ENCODE results near the gene CFAP157.

The CFAP157 gene

DNA sequence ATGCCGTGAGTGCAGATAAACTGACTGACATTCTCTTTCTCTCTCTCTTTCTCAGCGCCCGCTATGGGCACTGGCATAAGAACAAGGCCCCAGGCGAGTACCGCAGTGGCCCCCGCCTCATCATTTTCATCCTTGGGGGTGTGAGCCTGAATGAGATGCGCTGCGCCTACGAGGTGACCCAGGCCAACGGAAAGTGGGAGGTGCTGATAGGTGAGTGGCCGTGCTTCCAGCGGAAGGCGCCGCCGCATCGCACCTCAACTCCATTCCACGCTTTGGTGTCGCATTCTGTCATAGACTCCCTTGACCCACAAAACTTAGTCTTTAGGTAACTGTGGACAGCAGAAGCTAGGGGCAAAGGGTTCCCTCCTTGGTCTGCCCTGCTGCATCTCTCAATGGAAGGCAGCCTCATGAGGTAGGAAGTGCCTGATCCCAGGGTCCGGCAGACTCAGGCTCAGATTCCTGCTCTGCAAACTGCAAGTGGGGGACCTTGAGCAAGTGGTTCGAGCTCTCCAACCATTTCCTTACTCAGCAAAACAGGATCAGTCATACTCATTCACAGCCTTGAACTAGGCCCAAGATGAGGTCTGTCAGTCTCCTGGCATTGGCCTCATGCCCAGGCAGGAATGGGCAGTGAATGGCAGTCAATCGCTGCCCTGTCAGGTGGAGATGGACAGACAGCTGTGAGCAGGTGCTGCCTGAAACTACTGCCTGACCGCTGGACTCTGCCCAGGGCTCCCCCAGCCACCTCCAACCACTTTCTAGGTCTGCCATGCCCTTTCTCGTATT lies 24.2 kb upstream of the CFAP157 start:
- no peaks in the 10 kb centered on the region for H3K9me3 Mint-ChIP-seq
- no peak overlapping the region for H3K4me3 Mint-ChIP-seq
- no peak overlapping the region for H3K27ac Mint-ChIP-seq
- H3K4me1 Mint-ChIP-seq (ENCODE audit: low read depth in 2 of 2): peaks cover 0 to 1% of the 10 kb centered on the region in 2 donors
- DNase-seq (no peak), ATAC-seq (replicated peaks) (no peak)
- H3K36me3 Mint-ChIP-seq (ENCODE audit: insufficient read depth): no peaks in the 10 kb centered on the region
- peaks cover 7 to 25% of the 10 kb centered on the region in 2 donors for H3K27me3 Mint-ChIP-seq

GRCh38 chr9:127683723-127684122 lies 23.1 kb upstream of the CFAP157 start:
- DNase-seq (no peak), ATAC-seq (replicated peaks) (no peak)
- H3K4me1 Mint-ChIP-seq (ENCODE audit: low read depth in 2 of 2): peaks cover 0 to 1% of the 10 kb centered on the region in 2 donors
- H3K27me3 Mint-ChIP-seq: peaks cover 5 to 21% of the 10 kb centered on the region in 2 donors
- no peak overlapping the region for H3K4me3 Mint-ChIP-seq
- no peaks in the 10 kb centered on the region for H3K36me3 Mint-ChIP-seq (ENCODE audit: insufficient read depth)
- no peaks in the 10 kb centered on the region for H3K9me3 Mint-ChIP-seq
- no peak overlapping the region for H3K27ac Mint-ChIP-seq

DNA sequence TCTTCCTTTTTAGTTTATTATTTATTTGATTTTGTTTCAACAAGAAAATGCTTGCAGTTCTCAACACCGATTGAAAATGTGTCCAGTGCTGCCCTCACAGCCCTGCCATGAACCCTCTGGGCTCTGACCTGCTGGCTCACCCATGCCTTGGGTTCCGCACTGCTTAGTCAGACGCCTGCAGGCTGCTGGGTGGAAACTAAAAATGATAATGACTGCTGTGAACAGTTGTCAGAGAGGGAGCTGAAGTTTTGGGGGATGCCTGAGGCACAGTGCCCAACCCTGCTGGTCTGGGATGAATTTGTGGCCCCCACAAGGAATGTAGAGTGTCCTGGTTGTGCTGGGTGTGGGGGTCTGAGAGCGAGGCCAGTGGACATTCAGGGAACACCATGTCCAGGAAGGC lies 22.2 kb upstream of the CFAP157 start:
- ATAC-seq (replicated peaks): no peak
- Mint-ChIP-seq H3K9me3 (no peaks in the 10 kb centered on the region), H3K4me3 (no peak overlapping the region), H3K4me1 (ENCODE audit: low read depth in 2 of 2) (peaks cover 0 to 1% of the 10 kb centered on the region in 2 donors), H3K36me3 (ENCODE audit: insufficient read depth) (no peaks in the 10 kb centered on the region), H3K27ac (peak overlapping the region in 1 of 2 donors; percentile 18), H3K27me3 (peaks cover 0 to 12% of the 10 kb centered on the region in 2 donors)
- DNase-seq: no peak

- DNase-seq (no peak), ATAC-seq (replicated peaks) (no peak)
- Mint-ChIP-seq H3K4me1 (ENCODE audit: low read depth in 2 of 2) (peaks cover 0 to under 1% of the 10 kb centered on the region in 2 donors), H3K36me3 (ENCODE audit: insufficient read depth) (no peaks in the 10 kb centered on the region), H3K27me3 (no peaks in the 10 kb centered on the region), H3K27ac (no peak overlapping the region), H3K9me3 (no peaks in the 10 kb centered on the region), H3K4me3 (no peak overlapping the region)
These were observed 20.1 kb upstream of the CFAP157 start for GRCh38 chr9:127686461-127687393.

GRCh38 chr9:127689329-127690000 lies 17.3 kb upstream of the CFAP157 start:
- Mint-ChIP-seq H3K4me3 (no peak overlapping the region), H3K36me3 (ENCODE audit: insufficient read depth) (peaks cover 5% of the 10 kb centered on the region), H3K4me1 (ENCODE audit: low read depth in 2 of 2) (no peaks in the 10 kb centered on the region), H3K27me3 (no peaks in the 10 kb centered on the region), H3K9me3 (no peaks in the 10 kb centered on the region), H3K27ac (no peak overlapping the region)
- no peak for DNase-seq
- no peak for ATAC-seq (replicated peaks)

GRCh38 chr9:127690735-127691134 lies 16.1 kb upstream of the CFAP157 start:
- Mint-ChIP-seq H3K4me3 (no peak overlapping the region), H3K9me3 (no peaks in the 10 kb centered on the region), H3K4me1 (ENCODE audit: low read depth in 2 of 2) (no peaks in the 10 kb centered on the region), H3K27me3 (no peaks in the 10 kb centered on the region), H3K36me3 (ENCODE audit: insufficient read depth) (peaks cover 5% of the 10 kb centered on the region), H3K27ac (no peak overlapping the region)
- no peak for ATAC-seq (replicated peaks)
- DNase-seq: no peak

DNA sequence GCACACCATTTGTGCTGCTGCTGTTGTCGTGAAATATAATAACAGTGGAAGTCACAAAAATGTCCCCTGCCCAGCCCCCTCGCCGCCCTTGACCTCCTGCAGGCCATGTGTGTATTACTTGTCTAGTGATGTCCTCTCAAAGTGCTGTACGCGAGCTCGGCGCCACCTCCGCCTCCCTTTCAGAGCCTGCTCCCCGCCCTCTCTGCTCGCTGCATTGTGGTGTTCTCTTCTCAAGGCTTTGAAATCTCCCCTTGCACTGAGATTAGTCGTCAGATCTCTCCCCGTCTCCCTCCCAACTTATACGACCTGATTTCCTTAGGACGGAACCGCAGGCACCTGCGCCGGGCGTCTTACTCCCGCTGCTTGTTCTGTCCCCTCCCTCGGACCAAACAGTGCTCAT lies 14.7 kb upstream of the CFAP157 start:
- Mint-ChIP-seq H3K27me3 (no peaks in the 10 kb centered on the region), H3K4me3 (no peak overlapping the region), H3K4me1 (ENCODE audit: low read depth in 2 of 2) (no peaks in the 10 kb centered on the region), H3K9me3 (no peaks in the 10 kb centered on the region), H3K36me3 (ENCODE audit: insufficient read depth) (peaks cover 5% of the 10 kb centered on the region), H3K27ac (peak overlapping the region in 1 of 2 donors; percentile 30)
- no peak for ATAC-seq (replicated peaks)
- DNase-seq: no peak

DNA sequence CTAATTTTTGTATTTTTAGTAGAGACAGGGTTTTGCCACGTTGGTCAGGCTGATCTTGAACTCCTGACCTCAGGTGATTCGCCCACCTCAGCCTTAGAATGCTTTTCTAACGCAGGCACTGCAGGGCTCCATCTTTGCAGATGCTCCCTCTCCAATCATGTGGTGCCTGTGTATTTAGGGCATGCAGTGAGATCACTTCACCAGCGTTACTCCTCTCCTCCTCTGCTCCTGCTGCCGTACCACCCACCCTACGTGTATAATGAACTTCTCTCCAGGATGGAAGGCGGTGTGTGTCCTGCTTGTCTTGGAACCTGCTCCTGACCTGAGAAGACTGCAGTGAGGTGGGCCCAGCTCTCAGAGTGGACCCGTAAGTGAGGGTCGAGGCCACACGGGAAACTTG lies 13.6 kb upstream of the CFAP157 start:
- H3K27me3 Mint-ChIP-seq: no peaks in the 10 kb centered on the region
- no peaks in the 10 kb centered on the region for H3K4me1 Mint-ChIP-seq (ENCODE audit: low read depth in 2 of 2)
- H3K4me3 Mint-ChIP-seq: no peak overlapping the region

DNA sequence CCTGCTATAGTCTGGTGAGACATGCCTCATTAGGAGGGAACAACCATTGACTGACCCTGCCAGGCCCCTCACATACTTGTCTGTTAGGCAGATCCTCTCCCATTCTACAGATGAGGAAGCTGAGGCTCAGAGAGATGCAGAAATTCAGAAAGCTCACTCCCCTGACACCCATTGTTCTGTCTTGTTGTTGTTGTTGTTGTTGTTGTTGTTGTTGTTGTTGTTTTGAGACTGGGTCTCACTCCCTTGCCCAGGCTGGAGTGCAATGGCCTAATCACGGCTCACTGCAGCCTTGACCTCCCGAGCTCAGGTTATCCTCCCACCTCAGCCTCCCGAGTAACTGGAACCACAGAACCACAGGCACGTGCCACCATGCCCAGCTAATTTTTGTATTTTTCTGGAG lies 13.1 kb upstream of the CFAP157 start:
- peaks cover 5% of the 10 kb centered on the region for H3K36me3 Mint-ChIP-seq (ENCODE audit: insufficient read depth)
- DNase-seq (no peak), ATAC-seq (replicated peaks) (no peak)
- H3K9me3 Mint-ChIP-seq: no peaks in the 10 kb centered on the region
- H3K27me3 Mint-ChIP-seq: no peaks in the 10 kb centered on the region
- no peak overlapping the region for H3K4me3 Mint-ChIP-seq
- H3K27ac Mint-ChIP-seq: no peak overlapping the region
- H3K4me1 Mint-ChIP-seq (ENCODE audit: low read depth in 2 of 2): peaks cover 0 to 2% of the 10 kb centered on the region in 2 donors

More for the DNA sequence above, 13.6 kb upstream of the CFAP157 start:
- ATAC-seq (replicated peaks) (no peak), DNase-seq (no peak)
- Mint-ChIP-seq H3K36me3 (ENCODE audit: insufficient read depth) (peaks cover 5% of the 10 kb centered on the region), H3K9me3 (no peaks in the 10 kb centered on the region), H3K27ac (no peak overlapping the region)

DNA sequence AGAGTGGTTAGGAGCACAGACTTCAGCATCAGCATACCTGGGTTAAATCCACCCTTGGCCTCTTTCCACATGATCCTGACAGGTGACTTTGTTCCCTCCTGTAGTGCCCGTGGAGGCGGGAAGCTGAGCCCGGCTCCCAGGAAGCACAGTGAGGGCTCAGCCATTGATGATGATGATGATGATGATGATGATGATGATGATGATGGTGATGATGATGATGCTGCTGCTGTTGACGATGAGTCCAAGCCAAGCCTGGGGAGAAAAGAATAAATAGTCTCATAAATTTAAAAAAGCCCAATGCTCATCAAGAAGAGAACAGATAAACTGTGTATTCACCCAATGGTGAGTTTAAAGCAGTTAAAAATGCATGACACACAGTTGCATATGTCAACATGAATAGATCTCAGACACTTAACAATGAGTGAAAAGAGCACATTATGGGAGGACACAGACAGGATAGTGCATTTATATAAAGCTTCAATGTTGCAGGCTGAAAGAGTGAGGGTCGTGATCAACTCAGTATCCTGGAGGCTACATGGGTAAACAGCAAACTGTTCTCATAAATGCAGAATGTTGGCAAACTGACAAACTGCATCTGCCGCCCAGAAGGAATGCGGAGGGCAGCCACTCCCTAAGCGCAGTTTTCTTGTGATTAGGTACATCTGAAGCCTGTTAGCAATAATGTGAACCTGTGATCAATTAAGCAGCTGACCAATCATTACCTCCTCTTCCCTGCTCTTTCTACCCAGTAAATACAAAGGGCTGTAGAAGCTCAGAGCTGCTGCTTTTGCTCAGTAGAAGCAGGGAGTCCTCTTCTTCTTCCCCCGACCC lies 11.7 kb upstream of the CFAP157 start:
- Mint-ChIP-seq H3K27me3 (no peaks in the 10 kb centered on the region), H3K27ac (no peak overlapping the region), H3K9me3 (no peaks in the 10 kb centered on the region)

GRCh38 chr9:127697575-127697974 lies 9.2 kb upstream of the CFAP157 start:
- Mint-ChIP-seq H3K9me3 (no peaks in the 10 kb centered on the region), H3K27ac (peak overlapping the region in 1 of 2 donors; percentile 55), H3K27me3 (no peaks in the 10 kb centered on the region), H3K36me3 (ENCODE audit: insufficient read depth) (peaks cover 11% of the 10 kb centered on the region), H3K4me1 (ENCODE audit: low read depth in 2 of 2) (peaks cover 11 to 16% of the 10 kb centered on the region in 2 donors), H3K4me3 (no peak overlapping the region)
- DNase-seq: no peak
- no peak for ATAC-seq (replicated peaks)

More for the DNA sequence above, 11.7 kb upstream of the CFAP157 start:
- Mint-ChIP-seq H3K4me1 (ENCODE audit: low read depth in 2 of 2) (peaks cover 8 to 10% of the 10 kb centered on the region in 2 donors), H3K36me3 (ENCODE audit: insufficient read depth) (peaks cover 10% of the 10 kb centered on the region), H3K4me3 (no peak overlapping the region)
- DNase-seq (no peak), ATAC-seq (replicated peaks) (no peak)

DNA sequence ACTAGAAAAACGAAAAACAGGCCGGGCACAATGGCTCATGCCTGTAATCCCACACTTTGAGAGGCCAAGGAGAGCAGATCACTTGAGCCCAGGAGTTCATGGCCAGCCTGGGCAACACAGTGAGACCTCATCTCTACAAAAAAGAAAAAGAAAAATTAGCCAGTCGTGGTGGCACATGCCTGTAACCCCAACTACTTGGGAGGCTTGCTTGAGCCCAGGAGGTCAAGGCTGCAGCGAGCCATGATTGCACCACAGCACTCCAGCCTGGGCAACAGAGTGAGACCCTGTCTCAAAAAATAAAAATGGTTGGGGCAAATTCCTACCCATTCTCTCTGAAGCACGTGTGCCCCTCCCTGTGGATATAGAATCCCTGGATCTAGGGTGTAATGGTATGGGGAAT lies 8.4 kb upstream of the CFAP157 start:
- H3K9me3 Mint-ChIP-seq: no peaks in the 10 kb centered on the region
- peak overlapping the region; percentile 13 to 32 for H3K4me3 Mint-ChIP-seq
- peaks cover 11 to 17% of the 10 kb centered on the region in 2 donors for H3K4me1 Mint-ChIP-seq (ENCODE audit: low read depth in 2 of 2)
- H3K27me3 Mint-ChIP-seq: no peaks in the 10 kb centered on the region
- peak overlapping the region in 1 of 2 donors; percentile 55 for H3K27ac Mint-ChIP-seq
- peaks cover 11% of the 10 kb centered on the region for H3K36me3 Mint-ChIP-seq (ENCODE audit: insufficient read depth)
- DNase-seq: no peak
- ATAC-seq (replicated peaks): no peak

All from effector memory CD8-positive, alpha-beta T cell (primary cell).